ENCODE measurements around the gene PRKN.

Gene PRKN

DNA sequence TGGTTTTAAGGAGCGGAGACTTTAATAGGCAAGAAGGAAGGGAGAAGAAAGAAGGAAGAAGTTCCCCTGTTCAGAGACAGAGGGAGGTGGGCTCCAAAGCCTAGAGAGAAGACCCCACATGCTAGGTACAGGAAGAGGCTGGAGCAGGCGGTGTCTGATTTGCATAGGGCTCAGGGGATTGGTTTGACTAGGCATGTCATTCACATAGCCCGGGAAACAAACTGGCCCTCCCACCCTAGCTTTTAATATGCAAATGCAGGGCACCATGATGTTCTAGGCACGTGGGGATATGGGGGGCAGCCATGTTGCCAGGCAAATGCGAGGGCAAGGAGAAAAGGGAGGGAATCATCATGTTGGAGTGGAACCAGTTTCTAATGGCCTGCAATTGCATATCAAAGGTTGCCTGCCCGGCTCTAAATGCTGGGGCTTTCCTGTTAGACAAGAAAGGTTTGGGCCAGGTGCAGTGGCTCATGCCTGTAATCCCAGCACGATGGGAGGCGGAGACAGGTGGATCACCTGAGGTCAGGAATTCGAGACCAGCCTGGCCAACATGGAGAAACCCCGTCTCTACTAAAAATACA is 1419.4 kb downstream of the PRKN start:
- TF ChIP-seq, protein P1, sequence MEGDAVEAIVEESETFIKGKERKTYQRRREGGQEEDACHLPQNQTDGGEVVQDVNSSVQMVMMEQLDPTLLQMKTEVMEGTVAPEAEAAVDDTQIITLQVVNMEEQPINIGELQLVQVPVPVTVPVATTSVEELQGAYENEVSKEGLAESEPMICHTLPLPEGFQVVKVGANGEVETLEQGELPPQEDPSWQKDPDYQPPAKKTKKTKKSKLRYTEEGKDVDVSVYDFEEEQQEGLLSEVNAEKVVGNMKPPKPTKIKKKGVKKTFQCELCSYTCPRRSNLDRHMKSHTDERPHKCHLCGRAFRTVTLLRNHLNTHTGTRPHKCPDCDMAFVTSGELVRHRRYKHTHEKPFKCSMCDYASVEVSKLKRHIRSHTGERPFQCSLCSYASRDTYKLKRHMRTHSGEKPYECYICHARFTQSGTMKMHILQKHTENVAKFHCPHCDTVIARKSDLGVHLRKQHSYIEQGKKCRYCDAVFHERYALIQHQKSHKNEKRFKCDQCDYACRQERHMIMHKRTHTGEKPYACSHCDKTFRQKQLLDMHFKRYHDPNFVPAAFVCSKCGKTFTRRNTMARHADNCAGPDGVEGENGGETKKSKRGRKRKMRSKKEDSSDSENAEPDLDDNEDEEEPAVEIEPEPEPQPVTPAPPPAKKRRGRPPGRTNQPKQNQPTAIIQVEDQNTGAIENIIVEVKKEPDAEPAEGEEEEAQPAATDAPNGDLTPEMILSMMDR (IDR thresholded peaks at IDR 0.05) = no peak
- H3K9me3 Mint-ChIP-seq = no peaks in the 10 kb centered on the region
- H3K36me3 Mint-ChIP-seq (ENCODE audit: low read depth) = no peaks in the 10 kb centered on the region
- no peak overlapping the region for H3K4me3 Mint-ChIP-seq
- no peaks in the 10 kb centered on the region for H3K4me1 Mint-ChIP-seq
- DNase-seq = no peak
- H3K27me3 Mint-ChIP-seq (ENCODE audit: low read depth, poor library complexity) = peaks cover 4% of the 10 kb centered on the region
- no peak overlapping the region for H3K27ac Mint-ChIP-seq

DNA sequence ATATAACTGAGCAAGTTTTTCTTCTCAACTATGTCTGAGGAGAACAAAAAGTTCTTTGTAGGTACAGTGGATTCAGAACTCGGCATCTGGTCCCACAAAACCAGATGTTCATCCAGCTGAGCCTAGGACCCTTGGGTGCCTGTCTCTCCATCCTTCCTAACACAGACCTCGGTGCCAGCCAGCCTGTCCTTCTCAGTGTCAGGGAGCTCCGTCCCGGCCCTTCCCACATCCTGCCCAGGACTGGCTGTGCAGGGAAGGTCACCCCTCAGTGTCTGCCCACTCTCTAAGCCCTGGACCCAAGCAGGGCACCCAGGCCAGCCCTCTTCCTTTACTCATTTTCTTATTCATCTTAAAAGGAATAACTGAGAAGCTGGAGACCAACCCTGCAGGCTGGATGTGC is 1421.7 kb downstream of the PRKN start:
- no peaks in the 10 kb centered on the region for H3K4me1 Mint-ChIP-seq
- no peaks in the 10 kb centered on the region for H3K9me3 Mint-ChIP-seq
- H3K36me3 Mint-ChIP-seq (ENCODE audit: low read depth) = no peaks in the 10 kb centered on the region
- DNase-seq = no peak
- H3K27ac Mint-ChIP-seq = no peak overlapping the region
- no peak overlapping the region for H3K4me3 Mint-ChIP-seq
- TF ChIP-seq, protein P1 (IDR thresholded peaks at IDR 0.05) = no peak
- H3K27me3 Mint-ChIP-seq (ENCODE audit: low read depth, poor library complexity) = peaks cover 4% of the 10 kb centered on the region

GRCh38 chr6:161303628-161304340 is 1423.8 kb downstream of the PRKN start:
- H3K4me3 Mint-ChIP-seq = no peak overlapping the region
- H3K36me3 Mint-ChIP-seq (ENCODE audit: low read depth) = no peaks in the 10 kb centered on the region
- H3K27me3 Mint-ChIP-seq (ENCODE audit: low read depth, poor library complexity) = peaks cover 4% of the 10 kb centered on the region
- peaks cover 12% of the 10 kb centered on the region for H3K9me3 Mint-ChIP-seq
- no peak overlapping the region for H3K27ac Mint-ChIP-seq
- H3K4me1 Mint-ChIP-seq = no peaks in the 10 kb centered on the region
- DNase-seq = no peak
- TF ChIP-seq, protein P1 (IDR thresholded peaks at IDR 0.05) = no peak

DNA sequence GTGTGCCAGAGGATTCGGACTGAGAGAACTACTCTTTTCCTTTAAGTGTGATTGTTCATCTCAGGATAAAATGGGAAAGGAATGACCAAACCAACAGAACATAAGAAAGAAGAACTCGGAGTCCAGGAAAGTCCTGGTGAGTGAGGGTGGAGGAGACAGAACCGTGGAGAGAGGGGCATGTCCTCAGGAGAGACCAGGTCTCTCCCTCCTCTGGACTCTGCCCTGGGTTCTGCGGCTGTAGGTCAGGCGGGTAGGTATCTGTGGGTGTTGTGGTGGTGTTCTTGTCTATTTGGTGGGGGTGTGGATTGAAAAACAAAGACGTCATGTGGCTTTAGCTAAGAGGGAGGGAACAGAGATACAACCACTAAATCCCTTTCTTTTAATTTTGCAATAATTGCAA is 1424.6 kb downstream of the PRKN start:
- no peak overlapping the region for H3K27ac Mint-ChIP-seq
- no peak for DNase-seq
- H3K4me1 Mint-ChIP-seq = no peaks in the 10 kb centered on the region
- H3K27me3 Mint-ChIP-seq (ENCODE audit: low read depth, poor library complexity) = no peaks in the 10 kb centered on the region
- H3K36me3 Mint-ChIP-seq (ENCODE audit: low read depth) = no peaks in the 10 kb centered on the region
- peaks cover 12% of the 10 kb centered on the region for H3K9me3 Mint-ChIP-seq
- H3K4me3 Mint-ChIP-seq = no peak overlapping the region
- TF ChIP-seq, protein P1 (IDR thresholded peaks at IDR 0.05) = no peak

- Mint-ChIP-seq H3K9me3 (peaks cover 23% of the 10 kb centered on the region), H3K27ac (no peak overlapping the region), H3K36me3 (ENCODE audit: low read depth) (no peaks in the 10 kb centered on the region), H3K27me3 (ENCODE audit: low read depth, poor library complexity) (no peaks in the 10 kb centered on the region), H3K4me1 (no peaks in the 10 kb centered on the region), H3K4me3 (no peak overlapping the region)
- DNase-seq = no peak
- TF ChIP-seq, protein P1 (IDR thresholded peaks at IDR 0.05) = no peak
Measured at GRCh38 chr6:161301338-161301737, 1426.2 kb downstream of the PRKN start.

DNA sequence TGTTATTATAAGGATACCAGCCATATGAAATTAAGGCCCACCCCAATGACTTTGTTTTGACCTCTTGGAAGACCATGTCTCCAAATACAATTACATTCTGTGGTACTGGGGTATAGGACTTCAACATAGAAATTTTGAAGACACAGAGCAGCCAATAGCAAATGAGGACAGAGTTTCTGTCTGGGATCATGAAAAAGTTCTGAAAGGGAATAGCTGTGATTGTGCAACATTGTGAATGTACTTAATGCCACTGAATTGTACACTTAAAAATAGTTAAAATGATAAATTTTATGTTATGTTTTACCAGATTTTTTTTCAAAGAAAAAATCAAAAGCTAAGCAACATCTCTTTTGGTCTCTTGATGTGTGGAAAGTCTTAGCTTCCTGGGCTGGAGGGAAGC is 1426.7 kb downstream of the PRKN start:
- Mint-ChIP-seq H3K27me3 (ENCODE audit: low read depth, poor library complexity) (no peaks in the 10 kb centered on the region), H3K4me1 (no peaks in the 10 kb centered on the region), H3K9me3 (peaks cover 28% of the 10 kb centered on the region), H3K4me3 (no peak overlapping the region), H3K27ac (no peak overlapping the region), H3K36me3 (ENCODE audit: low read depth) (no peaks in the 10 kb centered on the region)
- TF ChIP-seq, protein P1 (IDR thresholded peaks at IDR 0.05) = no peak
- DNase-seq = no peak

Measured in nephron progenitor cell (in vitro differentiated cells).